ENCODE results near the gene CLCN6. TPM values are rescaled to one million over a fixed set of nuclear protein-coding genes. Genes with fewer than 3 reads are reported as not detected.
A peak's percentile ranks its signal among the peaks of the same experiment; 100 is the strongest.

CLCN6 gene
- total RNA-seq, 1 donor from 2014 or later, result 6.8 TPM

DNA sequence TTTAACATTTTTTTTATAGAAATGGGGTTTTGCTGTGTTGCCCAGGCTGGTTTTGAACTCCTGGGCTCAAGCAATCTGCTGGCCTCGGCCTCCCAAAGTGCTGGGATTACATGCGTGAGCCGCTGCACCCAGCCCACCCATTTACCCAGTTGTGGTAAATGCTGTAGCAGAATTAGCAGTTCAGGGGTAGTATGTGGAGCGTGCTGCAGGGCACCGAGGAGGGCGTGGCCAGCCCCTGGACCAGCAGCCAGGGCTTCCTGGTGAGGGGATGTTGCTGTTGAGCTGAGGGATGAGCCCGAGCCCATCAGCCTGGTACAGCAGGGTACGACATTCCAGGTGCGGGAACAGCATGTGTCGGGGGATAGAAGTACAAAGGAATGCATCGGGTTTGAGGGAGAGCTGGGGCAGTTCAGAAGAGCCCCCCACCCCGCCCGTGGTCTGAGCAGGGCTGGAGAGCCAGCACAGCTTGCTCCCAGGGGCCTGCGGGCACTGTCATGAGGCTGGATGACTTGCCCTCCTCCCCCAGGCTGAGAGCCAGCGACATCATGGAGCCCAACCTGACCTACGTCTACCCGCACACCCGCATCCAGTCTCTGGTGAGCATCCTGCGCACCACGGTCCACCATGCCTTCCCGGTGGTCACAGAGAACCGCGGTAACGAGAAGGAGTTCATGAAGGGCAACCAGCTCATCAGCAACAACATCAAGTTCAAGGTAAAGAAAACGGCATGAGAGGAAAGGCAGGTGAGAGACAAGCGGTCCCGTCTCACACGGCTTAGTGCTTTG lies 29.6 kb downstream of the CLCN6 start:
- no peak for DNase-seq (ENCODE audit: low read depth)
- TF ChIP-seq, protein P1, sequence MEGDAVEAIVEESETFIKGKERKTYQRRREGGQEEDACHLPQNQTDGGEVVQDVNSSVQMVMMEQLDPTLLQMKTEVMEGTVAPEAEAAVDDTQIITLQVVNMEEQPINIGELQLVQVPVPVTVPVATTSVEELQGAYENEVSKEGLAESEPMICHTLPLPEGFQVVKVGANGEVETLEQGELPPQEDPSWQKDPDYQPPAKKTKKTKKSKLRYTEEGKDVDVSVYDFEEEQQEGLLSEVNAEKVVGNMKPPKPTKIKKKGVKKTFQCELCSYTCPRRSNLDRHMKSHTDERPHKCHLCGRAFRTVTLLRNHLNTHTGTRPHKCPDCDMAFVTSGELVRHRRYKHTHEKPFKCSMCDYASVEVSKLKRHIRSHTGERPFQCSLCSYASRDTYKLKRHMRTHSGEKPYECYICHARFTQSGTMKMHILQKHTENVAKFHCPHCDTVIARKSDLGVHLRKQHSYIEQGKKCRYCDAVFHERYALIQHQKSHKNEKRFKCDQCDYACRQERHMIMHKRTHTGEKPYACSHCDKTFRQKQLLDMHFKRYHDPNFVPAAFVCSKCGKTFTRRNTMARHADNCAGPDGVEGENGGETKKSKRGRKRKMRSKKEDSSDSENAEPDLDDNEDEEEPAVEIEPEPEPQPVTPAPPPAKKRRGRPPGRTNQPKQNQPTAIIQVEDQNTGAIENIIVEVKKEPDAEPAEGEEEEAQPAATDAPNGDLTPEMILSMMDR (conservative IDR thresholded peaks at IDR 0.05; ENCODE audit: low read depth, low read length), result no peak
- H3K4me3 ChIP-seq (ENCODE audit: low read depth, low read length), result no peak overlapping the region

GRCh38 chr1:11836955-11837766 lies 31.2 kb downstream of the CLCN6 start:
- no peak for DNase-seq (ENCODE audit: low read depth)
- TF ChIP-seq, protein P1 (conservative IDR thresholded peaks at IDR 0.05; ENCODE audit: low read depth, low read length), result no peak
- no peak overlapping the region for H3K4me3 ChIP-seq (ENCODE audit: low read depth, low read length)

GRCh38 chr1:11837767-11838348 lies 31.9 kb downstream of the CLCN6 start:
- no peak overlapping the region for H3K4me3 ChIP-seq (ENCODE audit: low read depth, low read length)
- no peak for DNase-seq (ENCODE audit: low read depth)
- TF ChIP-seq, protein P1 (conservative IDR thresholded peaks at IDR 0.05; ENCODE audit: low read depth, low read length), result no peak

DNA sequence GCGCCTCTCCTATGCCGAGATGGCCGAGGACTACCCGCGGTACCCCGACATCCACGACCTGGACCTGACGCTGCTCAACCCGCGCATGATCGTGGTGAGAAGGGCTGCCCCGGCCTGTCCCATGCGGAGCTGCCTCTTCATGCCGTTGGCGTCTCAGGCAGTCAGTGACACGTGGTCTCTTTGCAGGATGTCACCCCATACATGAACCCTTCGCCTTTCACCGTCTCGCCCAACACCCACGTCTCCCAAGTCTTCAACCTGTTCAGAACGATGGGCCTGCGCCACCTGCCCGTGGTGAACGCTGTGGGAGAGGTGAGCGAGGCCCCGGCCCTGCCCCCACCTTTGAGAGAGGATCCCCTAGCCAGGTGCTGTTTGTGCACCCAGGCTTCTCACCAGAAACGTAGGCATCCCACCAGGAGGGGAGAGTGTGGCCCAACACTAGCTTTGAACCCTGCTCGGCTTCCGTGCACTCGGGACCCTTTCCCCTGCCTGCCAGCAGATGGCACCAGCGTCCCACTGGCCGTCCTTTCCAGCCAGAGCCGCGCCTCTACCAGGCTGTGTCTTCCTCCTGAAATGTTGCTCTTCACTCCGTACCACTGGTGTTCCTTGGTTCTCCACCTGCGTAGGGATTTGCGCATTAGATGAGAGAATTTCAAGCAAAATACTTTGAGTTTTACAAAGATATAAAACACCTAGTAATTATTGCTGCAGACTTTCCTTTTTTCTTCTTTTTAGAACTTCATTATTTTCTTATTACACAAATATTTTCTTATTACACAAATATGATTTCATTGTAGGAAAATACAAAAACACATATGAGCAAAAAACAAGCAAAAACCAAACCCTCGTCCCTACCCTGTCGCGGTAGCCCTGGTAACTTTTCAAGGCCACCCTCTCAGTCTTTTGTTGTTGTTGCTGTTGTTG lies 32.6 kb downstream of the CLCN6 start:
- no peak for DNase-seq (ENCODE audit: low read depth)
- H3K4me3 ChIP-seq (ENCODE audit: low read depth, low read length), result no peak overlapping the region
- TF ChIP-seq, protein P1 (conservative IDR thresholded peaks at IDR 0.05; ENCODE audit: low read depth, low read length), result peak; percentile 99

- DNase-seq (ENCODE audit: low read depth), result no peak
- TF ChIP-seq, protein P1 (conservative IDR thresholded peaks at IDR 0.05; ENCODE audit: low read depth, low read length), result no peak
- no peak overlapping the region for H3K4me3 ChIP-seq (ENCODE audit: low read depth, low read length)
Observed at GRCh38 chr1:11839727-11840705, 34.0 kb downstream of the CLCN6 start.
